Measurements from ENCODE around the gene PCDHA3. TPM values are rescaled to one million over a fixed set of nuclear protein-coding genes. Genes with fewer than 3 reads are reported as not detected.
"Not testable (repeated sequence)": the region's sequence is repeated elsewhere in the genome, so short reads cannot be mapped to it uniquely, and the experiment has no call there.

Gene PCDHA3
- total RNA-seq, 2 experiments from 2014 or later: not detected

DNA sequence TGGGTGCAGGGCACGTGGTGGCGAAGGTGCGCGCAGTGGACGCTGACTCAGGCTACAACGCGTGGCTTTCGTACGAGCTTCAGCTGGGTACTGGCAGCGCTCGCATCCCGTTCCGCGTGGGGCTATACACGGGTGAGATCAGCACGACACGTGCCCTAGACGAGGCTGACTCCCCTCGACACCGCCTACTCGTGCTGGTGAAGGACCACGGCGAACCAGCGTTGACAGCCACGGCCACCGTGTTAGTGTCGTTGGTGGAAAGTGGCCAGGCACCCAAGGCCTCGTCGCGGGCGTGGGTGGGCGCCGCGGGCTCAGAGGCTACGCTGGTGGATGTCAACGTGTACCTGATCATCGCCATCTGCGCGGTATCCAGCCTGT lies 4.2 kb upstream of the PCDHA3 start:
- no peak overlapping the region for H3K4me3 ChIP-seq (ENCODE audit: low read depth, low read length, poor library complexity, severe bottlenecking)
- H4K20me1 ChIP-seq (ENCODE audit: insufficient read depth, low read length): no peaks in the 10 kb centered on the region
- POLR2A ChIA-PET: no interaction called here
- no peaks in the 10 kb centered on the region for H3K36me3 ChIP-seq (ENCODE audit: insufficient read depth, low read length)
- no peak for DNase-seq (ENCODE audit: low spot score)
- 0 out of 2 replicates have a peak, but pooled peaks cover 2% of the 10 kb centered on the region for H3K9me2 ChIP-seq (ENCODE audit: insufficient read depth, low read length)
- intact Hi-C loops (cut with micrococcal nuclease; ENCODE audit: unreplicated experiment): no loop called here
- H3K79me2 ChIP-seq (ENCODE audit: insufficient read depth, low read depth, low read length): no peaks in the 10 kb centered on the region
- no peaks in the 10 kb centered on the region for H3K9me3 ChIP-seq (ENCODE audit: low read length)
- H2AFZ ChIP-seq (ENCODE audit: low read length): no peak overlapping the region
- H3K4me1 ChIP-seq (ENCODE audit: insufficient read depth, low read length, poor library complexity, severe bottlenecking): no peaks in the 10 kb centered on the region
- no peak overlapping the region for H3K4me2 ChIP-seq (ENCODE audit: low read length)
- no TSS peak for BruUV-seq (replicated peaks)
- no peak for TF ChIP-seq EZH2phosphoT487 (IDR thresholded peaks at IDR 0.05; ENCODE audit: borderline replicate concordance, low read depth, low read length)
- TF ChIP-seq, protein P1, sequence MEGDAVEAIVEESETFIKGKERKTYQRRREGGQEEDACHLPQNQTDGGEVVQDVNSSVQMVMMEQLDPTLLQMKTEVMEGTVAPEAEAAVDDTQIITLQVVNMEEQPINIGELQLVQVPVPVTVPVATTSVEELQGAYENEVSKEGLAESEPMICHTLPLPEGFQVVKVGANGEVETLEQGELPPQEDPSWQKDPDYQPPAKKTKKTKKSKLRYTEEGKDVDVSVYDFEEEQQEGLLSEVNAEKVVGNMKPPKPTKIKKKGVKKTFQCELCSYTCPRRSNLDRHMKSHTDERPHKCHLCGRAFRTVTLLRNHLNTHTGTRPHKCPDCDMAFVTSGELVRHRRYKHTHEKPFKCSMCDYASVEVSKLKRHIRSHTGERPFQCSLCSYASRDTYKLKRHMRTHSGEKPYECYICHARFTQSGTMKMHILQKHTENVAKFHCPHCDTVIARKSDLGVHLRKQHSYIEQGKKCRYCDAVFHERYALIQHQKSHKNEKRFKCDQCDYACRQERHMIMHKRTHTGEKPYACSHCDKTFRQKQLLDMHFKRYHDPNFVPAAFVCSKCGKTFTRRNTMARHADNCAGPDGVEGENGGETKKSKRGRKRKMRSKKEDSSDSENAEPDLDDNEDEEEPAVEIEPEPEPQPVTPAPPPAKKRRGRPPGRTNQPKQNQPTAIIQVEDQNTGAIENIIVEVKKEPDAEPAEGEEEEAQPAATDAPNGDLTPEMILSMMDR (conservative IDR thresholded peaks at IDR 0.05; ENCODE audit: low read length): no peak
- H3K27ac ChIP-seq (ENCODE audit: low read depth, low read length, poor library complexity, severe bottlenecking): no peak overlapping the region
- CTCF ChIA-PET (ENCODE audit: unreplicated experiment): no interaction called here

DNA sequence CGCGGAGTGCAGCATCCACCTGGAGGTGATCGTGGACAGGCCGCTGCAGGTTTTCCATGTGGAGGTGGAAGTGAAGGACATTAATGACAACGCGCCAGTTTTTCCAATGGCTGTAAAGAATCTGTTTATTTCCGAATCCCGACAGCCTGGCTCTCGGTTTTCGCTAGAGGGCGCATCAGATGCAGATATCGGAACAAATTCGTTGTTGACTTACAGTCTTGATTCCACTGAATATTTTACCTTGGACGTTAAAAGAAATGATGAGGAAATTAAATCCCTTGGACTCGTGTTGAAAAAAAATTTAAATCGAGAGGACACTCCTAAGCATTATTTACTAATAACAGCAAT lies 611 bp downstream of the PCDHA3 start:
- POLR2A ChIA-PET: no interaction called here
- no peaks in the 10 kb centered on the region for H3K36me3 ChIP-seq (ENCODE audit: insufficient read depth, low read length)
- no peak overlapping the region for H3K27ac ChIP-seq (ENCODE audit: low read depth, low read length, poor library complexity, severe bottlenecking)
- no peak overlapping the region for H2AFZ ChIP-seq (ENCODE audit: low read length)
- no peaks in the 10 kb centered on the region for H3K4me1 ChIP-seq (ENCODE audit: insufficient read depth, low read length, poor library complexity, severe bottlenecking)
- no peaks in the 10 kb centered on the region for H3K79me2 ChIP-seq (ENCODE audit: insufficient read depth, low read depth, low read length)
- CTCF ChIA-PET (ENCODE audit: unreplicated experiment): no interaction called here
- no peaks in the 10 kb centered on the region for H3K9me3 ChIP-seq (ENCODE audit: low read length)
- no TSS peak for BruUV-seq (replicated peaks)
- no peak for DNase-seq (ENCODE audit: low spot score)
- no peak overlapping the region for H3K4me2 ChIP-seq (ENCODE audit: low read length)
- H3K9me2 ChIP-seq (ENCODE audit: insufficient read depth, low read length): no peaks in the 10 kb centered on the region
- H3K4me3 ChIP-seq (ENCODE audit: low read depth, low read length, poor library complexity, severe bottlenecking): no peak overlapping the region
- intact Hi-C loops (cut with micrococcal nuclease; ENCODE audit: unreplicated experiment): no loop called here
- no peaks in the 10 kb centered on the region for H4K20me1 ChIP-seq (ENCODE audit: insufficient read depth, low read length)
- TF ChIP-seq, protein P1 (conservative IDR thresholded peaks at IDR 0.05; ENCODE audit: low read length): no peak
- no peak for TF ChIP-seq EZH2phosphoT487 (IDR thresholded peaks at IDR 0.05; ENCODE audit: borderline replicate concordance, low read depth, low read length)

DNA sequence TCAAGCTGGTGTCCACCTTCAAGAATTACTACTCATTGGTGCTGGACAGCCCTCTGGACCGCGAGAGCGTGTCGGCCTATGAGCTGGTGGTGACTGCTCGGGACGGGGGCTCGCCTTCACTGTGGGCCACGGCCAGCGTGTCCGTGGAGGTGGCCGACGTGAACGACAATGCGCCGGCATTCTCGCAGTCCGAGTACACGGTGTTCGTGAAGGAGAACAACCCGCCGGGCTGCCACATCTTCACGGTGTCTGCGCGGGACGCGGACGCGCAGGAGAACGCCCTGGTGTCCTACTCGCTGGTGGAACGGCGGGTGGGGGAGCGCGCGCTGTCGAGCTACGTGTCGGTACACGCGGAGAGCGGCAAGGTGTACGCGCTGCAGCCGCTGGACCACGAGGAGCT lies 1.5 kb downstream of the PCDHA3 start:
- DNase-seq (ENCODE audit: low spot score); H4K20me1 ChIP-seq (ENCODE audit: insufficient read depth, low read length); H3K4me3 ChIP-seq (ENCODE audit: low read depth, low read length, poor library complexity, severe bottlenecking); H3K4me2 ChIP-seq (ENCODE audit: low read length); CTCF ChIA-PET (ENCODE audit: unreplicated experiment); H3K36me3 ChIP-seq (ENCODE audit: insufficient read depth, low read length); BruUV-seq (replicated peaks); H3K4me1 ChIP-seq (ENCODE audit: insufficient read depth, low read length, poor library complexity, severe bottlenecking); H3K27ac ChIP-seq (ENCODE audit: low read depth, low read length, poor library complexity, severe bottlenecking); H3K9me2 ChIP-seq (ENCODE audit: insufficient read depth, low read length); POLR2A ChIA-PET; intact Hi-C loops (cut with micrococcal nuclease; ENCODE audit: unreplicated experiment); H2AFZ ChIP-seq (ENCODE audit: low read length); H3K79me2 ChIP-seq (ENCODE audit: insufficient read depth, low read depth, low read length); H3K9me3 ChIP-seq (ENCODE audit: low read length): not testable (repeated sequence)

All from OCI-LY7 (cell line).